Astrocyte (in vitro differentiated cells and primary cell): Measurements from ENCODE around the gene SLC26A1.

Experiments used
- EZH2 ChIP-seq: IDR thresholded peaks from 2 replicates; pipeline ENCODE4 v1.6.1; 2012; ENCODE audit warnings: mild to moderate bottlenecking, low read length, inconsistent platforms; ENCODE audit not compliant: insufficient read depth
- TF ChIP-seq, protein P1 (sequence below): IDR thresholded peaks from 2 replicates; pipeline ENCODE4 v1.5.1; 2011; ENCODE audit warnings: low read depth, mild to moderate bottlenecking, inconsistent platforms, low read length, moderate library complexity; ENCODE audit not compliant: insufficient read depth

DNA sequence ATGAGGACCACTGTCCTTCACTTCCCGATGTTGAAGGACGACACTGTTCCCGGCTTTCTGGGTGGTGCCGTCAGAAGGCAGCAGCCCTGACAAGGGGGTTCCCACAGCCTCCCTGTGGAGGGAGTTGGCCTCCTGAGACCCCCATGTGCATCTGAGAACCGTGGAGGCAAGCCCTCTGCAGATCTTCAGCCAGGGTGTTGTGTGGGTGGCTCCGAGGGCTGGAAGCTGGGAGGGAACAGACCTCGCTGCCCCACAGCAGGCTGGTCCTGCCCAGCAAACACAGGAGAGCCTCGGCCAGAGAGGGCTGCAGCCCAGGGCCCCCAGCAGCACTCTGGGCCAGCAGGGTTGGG is 36.0 kb downstream of the SLC26A1 start:
- TF ChIP-seq, protein P1, sequence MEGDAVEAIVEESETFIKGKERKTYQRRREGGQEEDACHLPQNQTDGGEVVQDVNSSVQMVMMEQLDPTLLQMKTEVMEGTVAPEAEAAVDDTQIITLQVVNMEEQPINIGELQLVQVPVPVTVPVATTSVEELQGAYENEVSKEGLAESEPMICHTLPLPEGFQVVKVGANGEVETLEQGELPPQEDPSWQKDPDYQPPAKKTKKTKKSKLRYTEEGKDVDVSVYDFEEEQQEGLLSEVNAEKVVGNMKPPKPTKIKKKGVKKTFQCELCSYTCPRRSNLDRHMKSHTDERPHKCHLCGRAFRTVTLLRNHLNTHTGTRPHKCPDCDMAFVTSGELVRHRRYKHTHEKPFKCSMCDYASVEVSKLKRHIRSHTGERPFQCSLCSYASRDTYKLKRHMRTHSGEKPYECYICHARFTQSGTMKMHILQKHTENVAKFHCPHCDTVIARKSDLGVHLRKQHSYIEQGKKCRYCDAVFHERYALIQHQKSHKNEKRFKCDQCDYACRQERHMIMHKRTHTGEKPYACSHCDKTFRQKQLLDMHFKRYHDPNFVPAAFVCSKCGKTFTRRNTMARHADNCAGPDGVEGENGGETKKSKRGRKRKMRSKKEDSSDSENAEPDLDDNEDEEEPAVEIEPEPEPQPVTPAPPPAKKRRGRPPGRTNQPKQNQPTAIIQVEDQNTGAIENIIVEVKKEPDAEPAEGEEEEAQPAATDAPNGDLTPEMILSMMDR, result no peak
- TF ChIP-seq EZH2, result no peak
